ENCODE data around the gene PACRGL.

Gene PACRGL

DNA sequence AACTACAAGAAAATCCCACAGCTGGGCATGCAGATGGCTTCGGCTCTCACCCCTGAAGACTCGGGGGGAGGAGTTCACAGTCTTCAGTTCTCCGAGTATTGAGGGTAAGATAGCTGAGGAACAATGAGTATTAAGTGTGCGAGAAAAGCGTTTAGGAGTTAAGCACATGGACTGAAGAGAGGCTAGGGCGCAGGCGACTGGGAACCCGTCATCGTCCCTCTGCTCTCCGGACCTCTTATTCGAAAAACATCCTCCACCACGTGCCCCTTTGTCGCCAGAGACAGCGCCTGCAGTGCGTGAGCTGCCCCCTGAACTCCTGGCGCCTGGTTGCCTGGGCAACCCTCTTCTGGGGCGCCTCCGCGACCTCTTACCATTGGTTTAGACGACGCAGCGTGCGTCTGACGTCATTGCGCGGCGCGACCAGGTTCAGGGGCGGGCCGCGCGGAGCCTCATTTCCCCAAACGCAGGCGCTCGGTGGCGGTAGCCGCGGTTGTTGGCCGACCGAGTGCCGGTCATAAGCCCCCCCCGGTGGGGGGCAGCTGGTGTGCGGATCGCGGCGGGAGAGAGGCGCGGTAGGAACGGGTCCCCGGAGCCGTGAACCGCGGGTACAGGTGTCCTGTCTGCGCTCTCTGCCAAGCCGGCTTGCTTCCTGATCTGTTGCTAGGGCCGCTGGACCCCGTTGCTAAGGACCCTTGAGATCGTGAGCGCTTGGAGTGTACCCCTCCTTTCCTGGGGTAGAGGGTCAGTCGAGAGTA is at the start of gene PACRGL:
TSS of gene PACRGL (plus strand) at position 452 of the 755 bp plus-strand sequence. CDS start 4,024 bp downstream, outside the sequence.
- peak; percentile 96 to 97 (median 96) for DNase-seq

DNA sequence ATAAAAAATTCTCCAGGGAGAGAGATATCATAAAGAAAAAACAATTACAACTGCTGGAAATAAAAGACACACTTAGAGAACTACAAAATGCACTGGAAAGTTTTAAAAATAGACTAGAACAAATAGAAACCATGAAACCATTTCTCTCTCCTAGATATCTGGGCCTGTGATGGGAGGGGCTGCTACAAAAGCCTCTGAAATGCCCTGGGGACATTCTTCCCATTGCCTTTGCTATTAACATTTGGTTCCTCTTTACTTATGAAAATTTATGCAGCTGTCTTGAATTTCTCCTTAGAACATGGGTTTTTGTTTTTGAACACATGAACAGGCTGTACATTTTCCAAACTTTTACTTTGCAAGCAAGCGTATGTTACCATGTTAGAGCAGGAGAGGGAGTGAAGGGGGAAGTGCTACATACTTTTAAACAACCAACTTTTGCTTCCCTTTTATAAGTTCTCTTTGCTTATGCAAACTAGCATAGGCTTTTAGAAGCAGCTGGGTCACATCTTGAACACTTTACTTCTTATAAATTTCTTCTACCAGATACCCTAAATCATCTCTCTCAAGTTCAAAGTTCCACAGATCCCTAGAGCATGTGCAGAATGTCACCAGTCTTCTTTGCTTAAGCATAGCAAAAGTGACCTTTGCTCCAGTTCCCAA is 47.9 kb upstream of the PACRGL start:
- DNase-seq: peak in 2 of 3 donors; percentile 43 to 52

GRCh38 chr4:20658456-20658855 is 41.8 kb upstream of the PACRGL start:
- DNase-seq: no peak

GRCh38 chr4:20662851-20663250 is 37.4 kb upstream of the PACRGL start:
- DNase-seq: peak; percentile 20 to 70 (median 58)

DNA sequence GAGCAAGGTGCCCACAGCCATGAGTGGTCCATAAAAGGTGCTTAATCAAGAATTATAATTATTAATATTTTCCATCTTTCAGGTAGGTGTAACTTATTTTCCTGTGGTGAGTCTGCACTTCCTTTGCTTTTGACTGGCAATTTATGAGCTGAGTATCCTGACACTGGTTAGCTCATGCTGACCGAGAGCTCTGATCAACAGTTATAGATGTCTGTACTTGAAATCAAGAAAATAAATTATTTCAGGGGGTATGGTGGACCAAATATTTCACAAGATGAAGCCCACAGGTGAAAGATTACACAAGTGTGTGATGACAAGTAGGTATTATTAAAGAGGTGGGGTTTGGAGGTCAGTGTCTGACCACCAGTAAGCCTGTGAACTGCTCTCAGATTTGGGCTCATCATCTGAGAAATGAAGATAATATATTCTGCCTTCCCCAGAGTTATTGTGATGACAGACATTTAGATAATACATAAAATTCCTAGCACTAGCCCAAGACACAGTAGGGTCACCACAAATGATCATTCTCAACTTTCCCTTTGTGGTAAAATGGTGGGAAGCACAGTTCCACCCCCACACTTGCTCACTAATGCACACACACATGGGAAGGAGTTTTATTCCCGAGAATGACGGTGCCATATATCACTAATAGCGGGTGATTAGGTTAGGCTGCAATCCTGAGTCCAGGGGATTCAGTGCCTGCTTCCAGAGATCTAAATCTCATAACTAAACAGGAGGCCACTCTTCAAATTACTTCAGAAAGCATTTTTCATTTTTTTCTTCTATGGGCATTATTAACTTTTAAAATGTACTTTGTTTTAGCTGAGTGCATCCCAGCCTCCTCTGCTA is 34.0 kb upstream of the PACRGL start:
- DNase-seq: no peak

GRCh38 chr4:20672262-20672661 is 28.0 kb upstream of the PACRGL start:
- no peak for DNase-seq

DNA sequence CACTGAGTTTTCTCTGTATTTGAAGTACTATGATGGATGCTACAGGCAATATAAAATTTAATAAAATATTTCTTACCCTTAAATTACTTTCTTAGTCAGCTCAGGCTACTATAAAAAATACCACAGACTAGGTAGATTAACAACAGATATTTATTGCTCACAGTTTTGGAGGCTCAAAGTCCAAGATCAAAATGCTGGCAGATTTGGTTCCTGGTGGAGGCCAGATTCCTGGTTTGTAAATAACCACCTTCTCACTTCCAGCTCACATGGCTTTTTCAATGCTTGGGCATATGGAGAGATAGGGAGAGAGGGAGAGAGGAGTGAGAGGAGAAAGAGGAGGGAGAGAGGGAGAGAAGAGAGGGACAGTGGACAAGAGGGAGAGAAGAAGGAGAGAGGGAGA is 24.5 kb upstream of the PACRGL start:
- no peak for DNase-seq

DNA sequence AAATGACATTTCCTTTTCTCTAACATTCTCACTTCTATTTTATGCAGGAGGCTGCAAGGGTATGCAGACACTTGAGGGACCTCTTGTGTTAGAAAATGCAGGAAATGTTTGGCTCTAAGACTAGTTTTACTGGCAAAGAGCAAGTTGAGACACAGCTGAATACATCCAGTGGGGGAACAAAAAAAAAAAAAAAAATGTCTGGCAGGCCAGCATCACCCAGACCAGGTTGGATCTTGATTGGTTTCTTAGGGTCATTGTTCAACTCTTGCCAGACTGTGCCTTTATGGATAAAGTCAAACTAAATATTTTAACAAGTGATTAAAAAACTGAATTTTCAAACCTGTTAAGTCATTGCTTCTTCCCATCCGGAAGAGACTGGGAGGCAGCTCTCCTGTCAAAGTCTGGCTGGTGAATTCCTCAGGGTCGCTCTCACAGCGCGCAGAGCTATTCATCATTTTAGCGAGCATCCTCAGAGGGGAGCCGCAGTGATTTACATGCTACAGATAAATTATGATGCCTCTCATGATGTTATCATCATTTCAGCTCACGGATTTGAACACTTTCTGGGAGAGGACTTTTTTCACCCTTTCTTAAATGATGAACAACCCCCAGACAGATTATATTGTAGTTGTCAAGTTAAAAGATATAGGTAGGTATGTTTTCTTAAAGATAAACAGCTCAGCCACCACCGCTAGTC is 23.6 kb upstream of the PACRGL start:
- no peak for DNase-seq

- DNase-seq: peak; percentile 42 to 57 (median 51)
Observed at GRCh38 chr4:20678400-20678799, 21.9 kb upstream of the PACRGL start.

DNA sequence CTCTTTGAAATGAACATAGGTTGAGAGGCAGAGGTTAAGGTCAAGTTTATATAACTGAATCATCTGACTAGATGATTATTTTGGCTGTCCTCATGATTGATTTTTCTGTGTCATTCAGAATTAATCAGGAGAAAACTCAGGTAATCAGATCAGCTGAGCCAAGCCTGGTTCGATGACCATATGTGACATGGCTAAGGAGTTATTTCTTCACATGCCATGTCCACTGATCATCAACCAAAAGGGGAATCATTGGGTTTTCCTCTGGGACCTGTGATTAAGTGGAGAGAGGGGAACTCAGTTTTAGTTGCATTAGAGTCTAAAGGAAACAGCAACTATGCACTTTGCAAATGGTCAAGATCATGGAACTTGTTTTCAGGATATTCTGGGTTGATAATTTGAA is 20.3 kb upstream of the PACRGL start:
- DNase-seq: peak; percentile 35 to 53 (median 41)

- DNase-seq: no peak
Observed at GRCh38 chr4:20680736-20681135, 19.5 kb upstream of the PACRGL start.

DNA sequence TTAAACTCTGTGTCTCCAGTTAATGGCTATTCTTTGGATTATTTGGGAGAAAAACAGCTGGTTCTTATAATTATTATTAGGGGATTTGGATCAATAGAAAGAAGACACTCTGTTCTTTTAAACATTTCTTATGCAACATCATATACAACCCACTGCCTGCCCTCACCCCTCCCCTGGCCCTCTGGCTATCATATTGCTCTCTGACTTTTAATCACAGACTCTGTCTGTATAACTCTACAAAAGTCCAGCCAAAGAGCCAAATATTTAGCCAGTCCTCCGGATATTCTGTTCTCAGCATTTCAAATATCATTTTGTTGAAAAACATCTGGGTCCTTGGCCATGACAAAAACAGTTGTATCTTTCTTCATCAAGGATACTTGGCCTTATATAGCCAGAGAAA is 19.0 kb upstream of the PACRGL start:
- no peak for DNase-seq

DNA sequence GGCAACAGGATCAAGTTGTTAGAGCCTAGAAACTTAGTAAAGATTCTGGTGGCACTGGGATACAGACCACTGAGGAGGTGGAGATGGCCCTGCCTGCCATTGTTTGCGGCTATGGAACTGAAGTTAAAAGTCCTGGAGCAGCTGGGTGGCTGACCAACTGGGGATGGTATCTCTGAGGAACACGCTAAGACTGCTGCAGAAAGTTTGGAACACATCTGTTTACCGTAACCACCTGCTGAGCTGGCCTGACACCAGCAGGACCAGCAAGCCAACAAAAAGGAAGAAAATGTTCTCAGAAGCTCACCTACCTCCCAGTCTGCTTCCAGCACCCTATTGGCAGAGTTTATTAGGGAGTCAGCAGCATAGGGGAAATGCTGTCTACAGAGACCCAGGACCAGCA is 17.4 kb upstream of the PACRGL start:
- DNase-seq: no peak

GRCh38 chr4:20683766-20684165 is 16.5 kb upstream of the PACRGL start:
- no peak for DNase-seq

DNA sequence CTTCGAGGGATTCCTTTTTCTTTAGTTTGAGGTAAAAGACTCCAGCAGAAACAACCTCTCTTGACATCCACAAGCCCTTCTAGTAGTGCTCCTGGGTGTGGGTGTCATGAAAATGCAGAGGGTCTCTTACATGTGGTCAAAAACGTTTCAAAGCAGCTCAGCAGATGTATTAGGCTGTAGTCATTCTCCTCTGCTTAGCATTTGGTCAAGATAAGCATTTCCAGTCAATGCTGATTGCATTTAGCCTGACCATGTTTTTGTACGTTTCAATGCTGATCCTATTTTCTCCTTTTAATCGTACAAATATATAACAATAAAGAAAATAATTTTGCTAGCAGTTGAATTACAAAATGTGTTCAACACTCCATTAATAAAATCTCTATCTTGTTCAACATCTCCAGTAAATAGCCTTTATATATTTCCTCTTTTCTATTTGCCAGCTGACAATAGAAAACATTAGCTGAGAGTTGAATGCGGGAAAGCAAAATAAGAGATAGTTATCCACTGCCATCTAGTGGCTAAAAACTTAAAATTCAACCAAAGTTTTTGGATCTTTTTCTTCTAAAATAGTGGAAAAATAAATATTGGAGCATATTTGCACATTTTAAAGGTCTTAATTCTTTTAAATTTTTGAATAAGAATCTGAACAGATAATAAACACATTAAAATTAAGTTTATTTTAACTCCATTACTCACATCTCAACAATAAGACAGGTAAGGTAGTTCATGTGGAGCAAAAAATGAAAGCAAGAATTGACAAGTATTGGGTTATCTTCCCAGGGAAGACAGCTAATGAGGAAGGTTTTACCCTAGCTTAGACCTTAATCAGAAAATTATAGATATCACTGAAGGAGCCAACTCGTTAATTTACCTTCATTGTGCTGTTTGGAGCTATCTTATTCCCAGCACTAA is 15.2 kb upstream of the PACRGL start:
- DNase-seq: peak; percentile 41 to 76 (median 73)

DNA sequence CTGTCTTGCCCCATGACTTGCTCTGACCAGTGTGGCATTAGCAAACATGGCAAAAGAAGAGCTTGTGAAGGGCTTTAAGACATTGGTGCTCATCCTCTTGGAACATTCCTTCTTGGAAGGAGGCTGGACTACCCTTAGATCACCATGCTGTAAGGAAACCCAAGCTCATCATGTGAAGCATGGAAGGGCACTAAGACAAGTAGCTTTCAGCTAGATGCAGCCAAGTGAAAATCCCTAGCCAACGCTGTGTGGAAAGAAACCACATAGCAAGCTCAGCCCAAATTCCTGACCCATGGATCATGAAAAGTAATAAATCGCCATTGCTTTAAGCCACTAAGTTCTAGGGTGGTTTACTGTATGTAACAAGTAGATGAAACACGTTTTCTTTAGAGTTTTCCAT is 12.4 kb upstream of the PACRGL start:
- no peak for DNase-seq

- no peak for DNase-seq
Observed at GRCh38 chr4:20696815-20697214, 3.4 kb upstream of the PACRGL start.

DNA sequence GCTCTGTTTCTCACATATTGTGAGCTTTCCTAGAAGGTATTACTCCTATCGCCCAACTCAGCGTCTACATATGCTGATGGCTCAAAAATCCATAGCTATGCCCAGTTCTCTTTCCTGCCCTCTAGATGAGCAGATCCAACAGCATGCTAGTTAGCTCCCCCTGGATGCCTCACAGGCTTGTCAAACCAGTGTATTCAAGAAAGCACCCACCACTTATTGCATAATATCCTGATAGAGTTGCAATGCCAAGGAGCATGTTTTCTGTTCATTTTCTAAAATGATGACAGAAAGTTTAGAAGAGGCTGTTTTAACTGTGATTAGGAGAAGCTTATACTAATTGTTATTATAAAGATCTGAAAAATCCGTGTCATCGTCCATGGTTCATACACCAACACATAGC is 1.9 kb upstream of the PACRGL start:
- DNase-seq: peak; percentile 13 to 46 (median 46)

GRCh38 chr4:20698820-20699219 is 1.4 kb upstream of the PACRGL start:
- DNase-seq: no peak

GRCh38 chr4:20711335-20711734 is 11.1 kb downstream of the PACRGL start:
- DNase-seq: no peak

DNA sequence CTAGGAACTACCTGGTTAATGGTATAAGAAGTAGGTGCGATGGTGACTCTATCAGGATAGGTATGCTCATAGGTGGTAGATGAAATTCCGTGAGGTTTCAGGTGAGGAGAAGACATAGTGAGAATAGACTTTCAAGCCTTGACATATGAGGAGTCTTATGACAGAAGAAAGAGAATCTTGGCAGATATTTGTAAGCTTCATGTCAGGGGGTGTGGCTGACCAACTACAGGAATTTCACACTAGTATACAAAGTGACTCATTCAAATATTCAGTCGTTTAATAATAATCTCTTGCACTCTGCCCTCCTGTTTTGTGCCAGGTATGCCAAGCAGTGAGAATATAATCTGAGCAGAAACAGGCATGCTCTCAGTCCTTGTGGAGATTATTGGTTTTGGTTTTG is 22.8 kb downstream of the PACRGL start:
- DNase-seq: no peak

GRCh38 chr4:20723463-20723862 is 23.2 kb downstream of the PACRGL start:
- DNase-seq: no peak

Data from suppressor macrophage treated with lipopolysaccharide for 1 hour (primary cell).